CD4-positive, alpha-beta T cell treated with Interleukin-15 for 4 hours (primary cell): ENCODE data around the gene NPLOC4.
A peak's percentile ranks its signal among the peaks of the same experiment; 100 is the strongest.
"Not testable (repeated sequence)": the region's sequence is repeated elsewhere in the genome, so short reads cannot be mapped to it uniquely, and the experiment has no call there.

Experiments used
- DNase-seq: peaks from one replicate; pipeline ENCODE4 v3.0.0-alpha.2; 2020; ENCODE audit warnings: low spot score

NPLOC4 gene

GRCh38 chr17:81631482-81631881, 5.4 kb downstream of the NPLOC4 start:
- no peak for DNase-seq

- no peak for DNase-seq
Observed at GRCh38 chr17:81630274-81630673, 6.6 kb downstream of the NPLOC4 start.

- no peak for DNase-seq
Observed at GRCh38 chr17:81621494-81622130, 15.3 kb downstream of the NPLOC4 start.

- DNase-seq, result not testable (repeated sequence)
Observed at GRCh38 chr17:81618307-81618706, 18.6 kb downstream of the NPLOC4 start.

- DNase-seq, result no peak
Observed at GRCh38 chr17:81616877-81617276, 20.0 kb downstream of the NPLOC4 start.

GRCh38 chr17:81615401-81615930, 21.4 kb downstream of the NPLOC4 start:
- DNase-seq, result no peak

GRCh38 chr17:81612172-81612970, 24.5 kb downstream of the NPLOC4 start:
- no peak for DNase-seq

GRCh38 chr17:81609541-81610311, 27.2 kb downstream of the NPLOC4 start:
- DNase-seq, result no peak

- no peak for DNase-seq
Observed at GRCh38 chr17:81608605-81609004, 28.3 kb downstream of the NPLOC4 start.

- DNase-seq, result no peak
Observed at GRCh38 chr17:81608082-81608481, 28.8 kb downstream of the NPLOC4 start.

GRCh38 chr17:81607431-81607830, 29.5 kb downstream of the NPLOC4 start:
- no peak for DNase-seq

- DNase-seq, result no peak
Observed at GRCh38 chr17:81603846-81604610, 32.9 kb downstream of the NPLOC4 start.

GRCh38 chr17:81601525-81602120, 35.3 kb downstream of the NPLOC4 start:
- DNase-seq, result peak; percentile 73

- DNase-seq, result no peak
Observed at GRCh38 chr17:81599719-81600486, 37.0 kb downstream of the NPLOC4 start.

GRCh38 chr17:81593105-81593871, 43.6 kb downstream of the NPLOC4 start:
- no peak for DNase-seq

GRCh38 chr17:81591971-81592370, 44.9 kb downstream of the NPLOC4 start:
- no peak for DNase-seq

- no peak for DNase-seq
Observed at GRCh38 chr17:81590121-81590520, 46.8 kb downstream of the NPLOC4 start.

- DNase-seq, result no peak
Observed at GRCh38 chr17:81589612-81590011, 47.3 kb downstream of the NPLOC4 start.

- no peak for DNase-seq
Observed at GRCh38 chr17:81586096-81586495, 50.8 kb downstream of the NPLOC4 start.

- DNase-seq, result not testable (repeated sequence)
Observed at GRCh38 chr17:81584771-81585170, 52.1 kb downstream of the NPLOC4 start.
